Progenitor cell of endocrine pancreas (in vitro differentiated cells): ENCODE data around the gene SEMA3F. TPM values are rescaled to one million over a fixed set of nuclear protein-coding genes. Genes with fewer than 3 reads are reported as not detected.
"Not testable (repeated sequence)": the region's sequence is repeated elsewhere in the genome, so short reads cannot be mapped to it uniquely, and the experiment has no call there.

ENCODE experiments used
- DNase-seq: peaks from one replicate; pipeline ENCODE4 v3.0.0; 2021; ENCODE audit warnings: low spot score; ENCODE audit not compliant: unreplicated experiment
- H3K27ac Mint-ChIP-seq: 2 replicates; pipeline ENCODE4 v1.8.0; 2021; ENCODE audit warnings: mild to moderate bottlenecking, moderate library complexity, mixed read lengths
- H3K27me3 Mint-ChIP-seq: 2 replicates; pipeline ENCODE4 v1.8.0; 2021; ENCODE audit warnings: mixed read lengths
- H3K36me3 Mint-ChIP-seq: 2 replicates; pipeline ENCODE4 v1.8.0; 2022; ENCODE audit warnings: mixed read lengths; ENCODE audit not compliant: insufficient read depth
- H3K4me1 Mint-ChIP-seq: 2 replicates; pipeline ENCODE4 v1.8.0; 2021; ENCODE audit warnings: low read depth, mixed read lengths
- H3K4me3 Mint-ChIP-seq: 2 replicates; pipeline ENCODE4 v1.8.0; 2021; ENCODE audit warnings: low read depth, mild to moderate bottlenecking, moderate library complexity, mixed read lengths
- H3K9me3 Mint-ChIP-seq: 2 replicates; pipeline ENCODE4 v1.8.0; 2021; ENCODE audit warnings: low read depth, mixed read lengths
- total RNA-seq: library from RNA; stranded (reverse); gene quantifications from 2 replicates; pipeline ENCODE4 v1.2.1, GENCODE V29; 2021
- TF ChIP-seq, protein P1 (sequence below): fragments of 200-600 bp; sonication (generic); IDR thresholded peaks from one replicate; pipeline ENCODE4 v1.5.0; 2021; ENCODE audit warnings: antibody characterized with exemption, mild to moderate bottlenecking; ENCODE audit not compliant: unreplicated experiment

The SEMA3F gene
- total RNA-seq, 1 donor from 2014 or later: 23.6 TPM

DNA sequence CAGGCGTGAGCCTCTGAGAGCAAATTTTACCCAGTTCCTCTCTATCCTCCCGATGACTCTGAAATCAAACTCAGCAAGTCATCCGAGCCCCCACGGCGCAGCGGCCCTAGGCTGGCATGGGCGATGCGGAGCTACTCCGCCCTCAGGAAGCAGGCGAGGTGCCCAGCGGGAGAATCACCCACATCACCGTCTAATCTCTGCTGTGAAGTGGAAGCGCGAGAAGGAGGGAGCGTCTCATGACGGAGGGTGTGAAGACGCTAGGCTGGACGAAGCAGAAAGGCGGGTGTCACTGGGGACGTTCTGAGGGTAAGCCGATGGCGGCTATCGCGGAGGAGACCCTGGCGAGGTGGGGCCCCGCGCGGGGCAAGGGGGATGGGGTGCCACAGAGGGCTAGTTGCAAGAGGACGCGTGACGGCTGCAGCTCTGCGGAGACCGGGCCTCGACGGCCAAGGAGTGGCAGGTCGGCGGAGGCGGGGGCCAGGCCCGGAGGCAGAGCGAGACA is 71.8 kb downstream of the SEMA3F start:
- H3K9me3 Mint-ChIP-seq: no peaks in the 10 kb centered on the region
- TF ChIP-seq, protein P1, sequence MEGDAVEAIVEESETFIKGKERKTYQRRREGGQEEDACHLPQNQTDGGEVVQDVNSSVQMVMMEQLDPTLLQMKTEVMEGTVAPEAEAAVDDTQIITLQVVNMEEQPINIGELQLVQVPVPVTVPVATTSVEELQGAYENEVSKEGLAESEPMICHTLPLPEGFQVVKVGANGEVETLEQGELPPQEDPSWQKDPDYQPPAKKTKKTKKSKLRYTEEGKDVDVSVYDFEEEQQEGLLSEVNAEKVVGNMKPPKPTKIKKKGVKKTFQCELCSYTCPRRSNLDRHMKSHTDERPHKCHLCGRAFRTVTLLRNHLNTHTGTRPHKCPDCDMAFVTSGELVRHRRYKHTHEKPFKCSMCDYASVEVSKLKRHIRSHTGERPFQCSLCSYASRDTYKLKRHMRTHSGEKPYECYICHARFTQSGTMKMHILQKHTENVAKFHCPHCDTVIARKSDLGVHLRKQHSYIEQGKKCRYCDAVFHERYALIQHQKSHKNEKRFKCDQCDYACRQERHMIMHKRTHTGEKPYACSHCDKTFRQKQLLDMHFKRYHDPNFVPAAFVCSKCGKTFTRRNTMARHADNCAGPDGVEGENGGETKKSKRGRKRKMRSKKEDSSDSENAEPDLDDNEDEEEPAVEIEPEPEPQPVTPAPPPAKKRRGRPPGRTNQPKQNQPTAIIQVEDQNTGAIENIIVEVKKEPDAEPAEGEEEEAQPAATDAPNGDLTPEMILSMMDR: no peak
- no peak for DNase-seq
- H3K4me3 Mint-ChIP-seq: peak overlapping the region; percentile 72
- peaks cover 20% of the 10 kb centered on the region for H3K4me1 Mint-ChIP-seq
- peaks cover 31% of the 10 kb centered on the region for H3K27me3 Mint-ChIP-seq
- H3K27ac Mint-ChIP-seq: peak overlapping the region; percentile 27
- no peaks in the 10 kb centered on the region for H3K36me3 Mint-ChIP-seq

DNA sequence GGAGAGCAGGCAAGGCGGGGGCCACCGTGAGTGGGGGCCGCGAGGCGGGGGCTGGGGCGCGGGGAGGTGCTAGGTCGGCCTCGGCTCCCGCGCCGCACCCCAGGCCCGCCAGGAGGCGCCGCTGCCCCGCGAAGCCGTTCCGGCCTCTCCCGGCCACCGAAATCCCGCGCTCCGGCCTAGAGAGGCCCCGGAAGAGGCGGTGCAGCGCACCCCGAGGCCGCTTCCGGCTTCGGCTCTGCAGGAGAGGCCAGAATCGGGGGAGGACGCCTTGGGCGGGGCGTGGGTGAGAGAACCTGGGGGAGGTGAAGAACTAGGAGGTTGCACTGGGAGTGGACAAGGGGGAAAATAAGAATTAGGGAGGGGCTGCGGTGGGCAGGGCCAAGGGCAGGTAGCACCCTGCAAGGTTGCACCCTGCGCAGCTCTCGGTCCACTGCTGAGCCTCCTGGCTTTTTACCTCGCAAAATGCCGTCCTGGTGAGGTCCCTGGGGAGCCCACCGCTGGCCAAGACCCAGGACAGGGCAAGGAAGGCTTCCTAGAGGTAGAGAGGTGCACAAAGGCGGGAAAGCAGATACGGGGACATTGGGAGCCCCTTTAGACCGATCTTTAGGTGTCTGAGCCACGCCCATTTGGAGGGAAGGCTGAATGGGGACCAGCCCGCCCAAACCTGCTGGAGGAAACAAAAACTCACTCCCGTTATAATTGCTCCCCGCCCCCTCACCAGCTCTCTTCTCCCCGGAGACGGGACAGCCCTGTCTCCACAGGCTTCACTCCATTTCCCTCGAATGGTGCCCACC is 72.5 kb downstream of the SEMA3F start:
- Mint-ChIP-seq H3K4me1 (peaks cover 20% of the 10 kb centered on the region), H3K36me3 (no peaks in the 10 kb centered on the region), H3K9me3 (no peaks in the 10 kb centered on the region), H3K27ac (peak overlapping the region; percentile 93), H3K27me3 (peaks cover 31% of the 10 kb centered on the region), H3K4me3 (peak overlapping the region; percentile 78)
- TF ChIP-seq, protein P1: peak; percentile 85
- peak; percentile 92 for DNase-seq

DNA sequence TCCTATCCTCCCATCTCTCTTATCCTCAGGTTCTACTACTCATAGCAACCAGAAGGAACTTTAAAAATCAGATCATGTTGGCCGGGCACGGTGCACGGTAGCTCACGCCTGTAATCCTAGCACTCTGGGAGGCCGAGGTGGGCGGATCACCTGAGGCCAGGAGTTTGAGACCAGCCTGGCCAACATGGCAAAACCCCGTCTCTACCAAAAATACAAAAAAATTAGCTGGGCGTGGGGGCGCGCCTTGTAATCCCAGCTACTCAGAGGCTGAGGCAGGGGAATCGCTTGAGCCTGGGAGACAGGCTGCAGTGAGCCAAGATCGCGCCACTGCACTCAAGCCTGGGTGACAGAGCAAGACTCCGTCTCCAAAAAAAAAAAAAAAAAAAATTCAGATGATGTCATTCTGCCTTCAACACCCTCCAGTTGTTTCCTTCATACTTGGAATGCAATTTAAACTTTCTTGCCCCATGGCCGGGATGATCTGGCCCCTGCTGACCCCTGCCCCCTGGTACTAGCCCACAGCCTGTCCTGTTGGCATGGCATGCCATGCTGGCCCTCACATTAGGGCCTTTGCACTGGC is 73.2 kb downstream of the SEMA3F start:
- Mint-ChIP-seq H3K4me3 (peak overlapping the region; percentile 78), H3K4me1 (peaks cover 25% of the 10 kb centered on the region)
- H3K36me3 Mint-ChIP-seq: not testable (repeated sequence)

DNA sequence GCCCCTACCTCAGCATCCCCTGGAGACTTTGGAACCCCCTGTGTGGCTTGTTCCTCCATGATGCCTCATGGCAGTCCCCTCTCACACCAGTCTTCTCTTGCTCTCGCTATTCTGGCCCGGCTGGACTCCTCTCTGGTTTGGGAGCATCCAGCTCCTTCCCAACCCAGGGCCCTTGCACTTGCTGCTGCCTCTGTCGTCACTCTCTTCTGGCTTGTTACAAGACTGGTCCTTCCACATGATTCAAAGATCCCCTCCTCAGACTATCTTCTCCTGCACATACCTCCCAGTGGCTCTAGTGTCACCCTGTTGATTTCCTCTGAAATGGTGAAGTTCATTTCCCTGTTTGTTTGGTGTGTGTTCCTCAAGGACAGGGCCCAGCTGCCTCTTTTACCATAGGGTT is 74.4 kb downstream of the SEMA3F start:
- H3K27ac Mint-ChIP-seq: no peak overlapping the region
- no peaks in the 10 kb centered on the region for H3K36me3 Mint-ChIP-seq
- H3K27me3 Mint-ChIP-seq: peaks cover 20% of the 10 kb centered on the region
- TF ChIP-seq, protein P1: no peak
- peak overlapping the region; percentile 35 for H3K4me3 Mint-ChIP-seq
- no peak for DNase-seq
- peaks cover 29% of the 10 kb centered on the region for H3K4me1 Mint-ChIP-seq
- no peaks in the 10 kb centered on the region for H3K9me3 Mint-ChIP-seq

More for the DNA sequence above, 73.2 kb downstream of the SEMA3F start:
- not testable (repeated sequence) for H3K9me3 Mint-ChIP-seq, DNase-seq
- Mint-ChIP-seq H3K27me3 (peaks cover 30% of the 10 kb centered on the region), H3K27ac (peak overlapping the region; percentile 93)

DNA sequence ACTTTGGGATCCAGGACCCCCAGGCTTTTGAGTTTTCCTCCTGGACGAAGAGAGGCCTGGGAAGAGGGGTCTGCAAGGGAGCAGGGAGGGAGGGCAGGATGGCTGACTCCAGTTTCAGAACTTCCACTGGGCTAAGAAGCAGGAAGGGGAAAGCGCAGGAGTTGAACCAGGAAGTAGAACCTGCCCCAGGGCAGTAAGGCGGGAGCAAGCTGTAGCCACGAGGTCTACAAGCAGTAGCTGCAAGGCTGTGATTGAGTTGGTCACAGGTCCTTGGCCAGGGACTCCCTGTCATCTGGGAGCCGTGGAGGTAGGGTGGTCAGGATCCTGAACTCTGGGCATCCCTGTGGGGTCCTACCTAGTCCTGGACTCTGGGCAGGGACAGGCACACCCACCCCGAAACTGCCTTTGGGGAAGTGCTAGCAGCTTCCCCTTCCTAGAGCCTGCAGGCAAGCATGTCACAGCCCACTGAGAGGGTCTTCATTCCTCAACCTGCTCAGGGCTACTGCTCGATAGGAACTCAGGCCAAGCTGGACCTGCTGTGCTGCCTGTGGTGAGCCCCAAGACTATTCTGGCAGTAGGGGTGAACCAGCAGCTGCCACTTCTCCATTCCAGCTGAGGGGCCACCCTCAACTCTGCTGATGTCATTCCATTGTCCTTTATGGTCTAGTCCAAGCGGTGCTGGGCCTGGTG is 75.1 kb downstream of the SEMA3F start:
- DNase-seq: no peak
- TF ChIP-seq, protein P1: no peak
- H3K27ac Mint-ChIP-seq: no peak overlapping the region
- H3K4me1 Mint-ChIP-seq: peaks cover 25% of the 10 kb centered on the region
- H3K4me3 Mint-ChIP-seq: no peak overlapping the region
- no peaks in the 10 kb centered on the region for H3K36me3 Mint-ChIP-seq
- peaks cover 12% of the 10 kb centered on the region for H3K27me3 Mint-ChIP-seq
- no peaks in the 10 kb centered on the region for H3K9me3 Mint-ChIP-seq
